ENCODE data around the gene SNAPC5.

The SNAPC5 gene

DNA sequence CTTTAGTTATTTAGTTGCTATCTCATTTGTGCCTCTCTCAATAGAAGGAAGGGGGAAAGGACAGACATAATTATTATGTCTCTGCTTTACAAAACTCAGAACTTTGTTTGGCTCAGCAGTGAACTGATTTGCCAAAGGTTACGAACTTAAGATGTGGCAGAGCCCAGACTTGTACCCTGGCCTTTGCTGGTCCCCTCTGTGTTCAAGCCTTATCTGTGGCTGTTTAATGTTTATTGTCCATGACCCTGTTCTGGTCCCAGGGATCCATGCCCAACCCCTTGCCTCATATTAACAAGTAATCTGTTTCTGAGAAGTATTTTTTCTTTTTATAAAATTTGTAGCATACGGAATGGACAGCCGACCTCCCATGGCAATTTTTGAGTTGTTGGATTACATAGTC, 10.7 kb downstream of the SNAPC5 start:
- no peak overlapping the region for H3K27ac ChIP-seq (ENCODE audit: low read depth, low read length)
- H3K9me3 ChIP-seq (ENCODE audit: insufficient read depth, low read length) = no peaks in the 10 kb centered on the region
- TF ChIP-seq EZH2phosphoT487 (conservative IDR thresholded peaks at IDR 0.05; ENCODE audit: low read length) (no peak), CTCF (IDR thresholded peaks at IDR 0.05; ENCODE audit: insufficient read depth, low read length, poor library complexity, severe bottlenecking) (no peak)
- no peaks in the 10 kb centered on the region for H3K9me2 ChIP-seq (replicated peaks; ENCODE audit: insufficient read depth, low read length)
- no peak overlapping the region for H3K4me2 ChIP-seq (ENCODE audit: low read depth, low read length, poor library complexity, severe bottlenecking)
- H3K9ac ChIP-seq (ENCODE audit: low read length) = no peak overlapping the region
- H4K20me1 ChIP-seq (ENCODE audit: low read depth, low read length) = no peaks in the 10 kb centered on the region
- no peak overlapping the region for H2AFZ ChIP-seq (ENCODE audit: low read depth, low read length, severe bottlenecking)
- no peak overlapping the region for H3K4me3 ChIP-seq (ENCODE audit: insufficient read depth, low read length, poor library complexity, severe bottlenecking)
- H3K27me3 ChIP-seq (ENCODE audit: low read length) = no peaks in the 10 kb centered on the region
- H3K79me2 ChIP-seq (ENCODE audit: insufficient read depth, low read length) = no peaks in the 10 kb centered on the region
- H3K36me3 ChIP-seq (ENCODE audit: low read length) = peaks cover 3% of the 10 kb centered on the region; the same call in 1 of the 2 replicates
- peaks cover 14% of the 10 kb centered on the region for H3F3A ChIP-seq (ENCODE audit: insufficient read depth)

DNA sequence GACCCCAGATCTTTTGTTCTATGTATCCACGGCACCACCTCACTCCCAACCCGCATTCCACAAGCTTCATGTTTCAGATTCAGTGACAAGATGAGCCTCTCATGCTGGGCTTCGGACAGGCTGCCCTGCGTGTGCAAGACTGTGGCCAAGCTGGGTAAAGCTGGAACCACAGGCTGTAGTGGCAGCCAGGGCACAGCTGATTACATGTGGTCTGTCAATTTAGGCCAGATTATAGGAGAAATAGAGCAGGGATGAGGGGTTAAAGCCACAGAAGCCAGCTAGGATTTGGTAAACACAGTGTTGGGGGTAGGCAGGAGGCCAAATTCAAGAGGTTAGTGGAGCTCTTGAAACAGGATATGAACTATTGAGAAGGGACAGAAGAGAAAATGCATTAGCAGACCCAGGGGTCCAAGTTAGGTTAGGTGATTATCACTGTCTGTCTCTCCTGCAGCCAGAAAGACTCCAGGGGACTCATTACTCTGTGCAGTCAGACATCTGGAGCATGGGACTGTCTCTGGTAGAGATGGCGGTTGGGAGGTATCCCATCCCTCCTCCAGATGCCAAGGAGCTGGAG, 12.9 kb downstream of the SNAPC5 start:
- Histone ChIP-seq H3K4me3 (ENCODE audit: insufficient read depth, low read length, poor library complexity, severe bottlenecking) (no peak overlapping the region), H3K9me3 (ENCODE audit: insufficient read depth, low read length) (no peaks in the 10 kb centered on the region), H3F3A (ENCODE audit: insufficient read depth) (no peaks in the 10 kb centered on the region), H3K36me3 (ENCODE audit: low read length) (0 out of 2 replicates have a peak, but pooled peaks cover 2% of the 10 kb centered on the region), H4K20me1 (ENCODE audit: low read depth, low read length) (no peaks in the 10 kb centered on the region), H3K27me3 (ENCODE audit: low read length) (no peaks in the 10 kb centered on the region), H3K4me2 (ENCODE audit: low read depth, low read length, poor library complexity, severe bottlenecking) (no peak overlapping the region), H2AFZ (ENCODE audit: low read depth, low read length, severe bottlenecking) (no peak overlapping the region), H3K27ac (ENCODE audit: low read depth, low read length) (no peak overlapping the region), H3K9me2 (replicated peaks; ENCODE audit: insufficient read depth, low read length) (no peaks in the 10 kb centered on the region), H3K79me2 (ENCODE audit: insufficient read depth, low read length) (no peaks in the 10 kb centered on the region), H3K9ac (ENCODE audit: low read length) (no peak overlapping the region)
- TF ChIP-seq EZH2phosphoT487 (conservative IDR thresholded peaks at IDR 0.05; ENCODE audit: low read length) (no peak), CTCF (IDR thresholded peaks at IDR 0.05; ENCODE audit: insufficient read depth, low read length, poor library complexity, severe bottlenecking) (no peak)

GRCh38 chr15:66483131-66483566, 14.4 kb downstream of the SNAPC5 start:
- Histone ChIP-seq H3K79me2 (ENCODE audit: insufficient read depth, low read length) (no peaks in the 10 kb centered on the region; the same call in 1 of the 2 replicates), H3F3A (ENCODE audit: insufficient read depth) (no peaks in the 10 kb centered on the region), H3K27me3 (ENCODE audit: low read length) (no peaks in the 10 kb centered on the region), H2AFZ (ENCODE audit: low read depth, low read length, severe bottlenecking) (no peak overlapping the region), H3K9me2 (replicated peaks; ENCODE audit: insufficient read depth, low read length) (no peaks in the 10 kb centered on the region), H3K9ac (ENCODE audit: low read length) (no peak overlapping the region), H3K36me3 (ENCODE audit: low read length) (0 out of 2 replicates have a peak, but pooled peaks cover 2% of the 10 kb centered on the region), H3K9me3 (ENCODE audit: insufficient read depth, low read length) (no peaks in the 10 kb centered on the region), H3K4me2 (ENCODE audit: low read depth, low read length, poor library complexity, severe bottlenecking) (no peak overlapping the region), H3K4me3 (ENCODE audit: insufficient read depth, low read length, poor library complexity, severe bottlenecking) (no peak overlapping the region), H4K20me1 (ENCODE audit: low read depth, low read length) (no peaks in the 10 kb centered on the region), H3K27ac (ENCODE audit: low read depth, low read length) (no peak overlapping the region)
- no peak for TF ChIP-seq EZH2phosphoT487 (conservative IDR thresholded peaks at IDR 0.05; ENCODE audit: low read length)
- TF ChIP-seq CTCF (IDR thresholded peaks at IDR 0.05; ENCODE audit: insufficient read depth, low read length, poor library complexity, severe bottlenecking) = no peak

Data from SU-DHL-6 (cell line).